ENCODE data around the gene ADAMTS17.
"Not testable (repeated sequence)": the region's sequence is repeated elsewhere in the genome, so short reads cannot be mapped to it uniquely, and the experiment has no call there.

Gene ADAMTS17

GRCh38 chr15:99932676-99933402 lies 408.9 kb downstream of the ADAMTS17 start:
- DNase-seq (ENCODE audit: low spot score) = no peak

GRCh38 chr15:99931703-99932603 lies 409.8 kb downstream of the ADAMTS17 start:
- DNase-seq (ENCODE audit: low spot score) = peak; percentile 30

GRCh38 chr15:99930696-99931095 lies 411.1 kb downstream of the ADAMTS17 start:
- DNase-seq (ENCODE audit: low spot score) = no peak

- no peak for DNase-seq (ENCODE audit: low spot score)
Measured at GRCh38 chr15:99929266-99929665, 412.5 kb downstream of the ADAMTS17 start.

DNA sequence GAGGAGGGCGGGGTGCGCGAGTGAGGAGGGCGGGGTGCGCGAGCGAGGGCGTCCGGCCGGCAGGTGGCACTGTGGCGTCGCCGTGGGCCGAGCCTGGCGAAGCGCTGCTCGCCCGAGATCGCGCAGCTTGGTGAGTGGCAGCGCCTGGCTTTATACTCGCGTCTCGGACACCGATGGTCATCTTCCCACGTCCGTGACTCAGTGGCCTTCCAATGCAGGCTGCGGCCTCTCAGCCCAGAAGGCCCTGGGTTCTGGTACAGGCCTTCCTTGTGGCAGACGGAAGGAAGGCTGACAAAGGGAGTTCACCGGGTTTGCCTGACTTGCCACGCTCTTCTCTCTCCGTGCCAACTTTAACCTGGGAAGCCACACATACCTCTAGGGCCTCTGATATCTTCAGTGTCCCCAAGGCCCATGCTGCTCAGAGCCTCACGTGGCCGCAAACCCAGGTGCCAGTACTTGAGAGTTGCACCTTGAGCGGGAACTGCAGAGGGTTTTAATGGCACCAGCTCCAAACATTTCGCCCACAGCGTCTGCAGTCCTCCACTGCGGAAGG lies 413.3 kb downstream of the ADAMTS17 start:
- no peak for DNase-seq (ENCODE audit: low spot score)

GRCh38 chr15:99926532-99926931 lies 415.2 kb downstream of the ADAMTS17 start:
- not testable (repeated sequence) for DNase-seq (ENCODE audit: low spot score)

- DNase-seq (ENCODE audit: low spot score) = no peak
Measured at GRCh38 chr15:99925661-99926461, 415.9 kb downstream of the ADAMTS17 start.

DNA sequence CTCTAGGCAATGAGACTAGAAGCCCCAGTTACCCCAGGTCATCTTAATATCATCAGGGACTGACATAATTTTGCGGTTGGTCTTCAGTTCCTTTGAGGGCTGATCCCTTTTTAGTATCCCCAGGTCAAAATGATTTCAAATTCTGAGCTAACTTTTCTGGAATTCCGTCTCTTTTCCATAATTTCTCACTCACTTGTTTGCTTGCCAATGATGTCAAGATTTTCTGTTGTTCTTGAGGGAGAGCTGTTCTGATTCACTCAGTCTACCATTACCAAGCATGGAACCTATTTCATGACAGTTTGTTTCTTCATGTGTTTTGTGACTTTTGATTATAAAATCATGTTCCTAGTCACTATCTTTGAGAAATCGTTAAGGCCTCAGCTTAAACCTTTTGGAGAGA lies 418.1 kb downstream of the ADAMTS17 start:
- DNase-seq (ENCODE audit: low spot score) = no peak

Measured in hepatic stellate cell (primary cell).